GM19395 (cell line): Measurements from ENCODE around the gene TRPT1.

Experiments
- ATAC-seq: cut with Tn5 transposase; IDR thresholded peaks from one replicate; pipeline ENCODE4 v1.9.1; 2021; ENCODE audit warnings: mild to moderate bottlenecking, moderate library complexity; ENCODE audit not compliant: unreplicated experiment

Gene TRPT1

GRCh38 chr11:64181506-64182411 is 44.2 kb downstream of the TRPT1 start:
- no peak for ATAC-seq

GRCh38 chr11:64180891-64181290 is 45.1 kb downstream of the TRPT1 start:
- ATAC-seq: no peak

- no peak for ATAC-seq
Measured at GRCh38 chr11:64178951-64179639, 46.9 kb downstream of the TRPT1 start.

GRCh38 chr11:64178203-64178602 is 47.8 kb downstream of the TRPT1 start:
- no peak for ATAC-seq

- ATAC-seq: no peak
Measured at GRCh38 chr11:64176751-64177150, 49.2 kb downstream of the TRPT1 start.
